D721Med (cell line): Measurements from ENCODE around the gene TMEM89.

Experiments
- DNase-seq: peaks from one replicate; pipeline ENCODE4 v3.0.0; 2011; ENCODE audit warnings: low spot score; ENCODE audit not compliant: insufficient read length
- FAIRE-seq: peaks from 2 replicates; lab custom pipeline; 2011; peaks lifted over from hg19 to GRCh38; lab: Jason Lieb, UNC
- CTCF ChIP-seq: IDR thresholded peaks from 2 replicates; pipeline ENCODE4 v1.5.1; 2012; ENCODE audit warnings: mild to moderate bottlenecking, control low read depth; ENCODE audit not compliant: insufficient read depth; ENCODE audit errors: missing control alignments

The TMEM89 gene

DNA sequence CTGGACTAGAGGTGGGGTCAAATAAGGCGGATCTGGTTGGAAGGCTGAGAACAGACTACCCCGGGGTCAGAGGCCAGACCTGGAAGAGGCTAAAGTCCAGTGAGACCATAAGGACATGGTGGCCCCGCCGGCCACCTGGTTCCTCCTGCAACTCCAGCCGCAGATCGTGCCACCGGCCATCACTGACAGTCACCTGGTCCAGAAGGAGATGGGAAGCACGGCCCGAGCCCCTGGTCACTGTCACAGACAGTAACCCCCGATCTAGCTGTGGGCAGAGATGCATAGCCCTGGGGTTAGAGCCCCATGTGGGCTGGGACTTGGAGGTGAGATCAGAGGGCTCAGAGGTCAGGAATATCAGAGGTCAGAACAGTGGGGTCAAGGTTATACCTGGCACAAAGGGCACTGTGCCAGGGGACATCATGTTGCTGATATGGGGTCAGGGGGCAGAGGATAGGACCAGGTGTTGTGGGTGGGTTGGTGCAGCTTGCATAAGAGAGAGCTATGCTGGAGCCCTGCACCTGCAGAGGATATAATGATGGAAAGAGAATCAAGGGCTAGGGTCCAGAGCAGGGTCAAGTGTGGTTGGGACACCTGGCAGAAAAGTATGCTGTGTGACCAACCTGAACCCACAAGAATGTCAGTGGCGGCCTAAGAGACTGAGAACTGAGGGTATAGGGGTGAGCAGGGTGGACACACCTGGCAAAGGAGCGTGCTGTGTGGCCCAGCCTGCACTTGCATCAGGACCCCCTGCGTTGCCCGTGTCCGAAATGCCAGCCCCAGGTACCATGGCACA, 31.6 kb upstream of the TMEM89 start:
- FAIRE-seq, result no peak
- no peak for TF ChIP-seq CTCF

DNA sequence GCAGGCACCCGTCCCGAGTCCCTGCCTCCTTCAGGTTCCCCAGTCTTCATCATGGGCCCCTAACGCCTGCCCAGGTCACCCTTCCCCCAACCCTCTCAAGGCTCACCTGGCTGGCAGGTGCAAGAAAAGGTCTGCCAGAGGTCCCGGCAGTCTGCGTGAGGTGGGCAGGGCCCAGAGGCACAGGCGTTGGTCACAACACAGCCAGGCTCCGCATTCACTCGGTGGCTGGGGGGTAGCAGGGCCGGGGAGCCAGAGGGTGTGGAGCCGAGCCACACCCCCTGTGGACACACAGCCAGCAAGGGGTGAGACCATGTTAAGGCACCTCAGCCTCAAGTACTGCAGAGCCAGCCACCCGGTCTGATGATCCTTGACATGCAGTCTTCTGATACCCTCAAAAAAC, 30.2 kb upstream of the TMEM89 start:
- FAIRE-seq, result no peak

More for the DNA sequence above, 31.6 kb upstream of the TMEM89 start:
- no peak for DNase-seq

GRCh38 chr3:48650723-48651122, 29.2 kb upstream of the TMEM89 start:
- TF ChIP-seq CTCF, result no peak
- DNase-seq, result no peak
- no peak for FAIRE-seq

More for the DNA sequence above, 30.2 kb upstream of the TMEM89 start:
- TF ChIP-seq CTCF, result no peak
- DNase-seq, result no peak

- no peak for TF ChIP-seq CTCF
- FAIRE-seq (no peak), DNase-seq (no peak)
These were observed 26.8 kb upstream of the TMEM89 start for GRCh38 chr3:48648188-48648850.

DNA sequence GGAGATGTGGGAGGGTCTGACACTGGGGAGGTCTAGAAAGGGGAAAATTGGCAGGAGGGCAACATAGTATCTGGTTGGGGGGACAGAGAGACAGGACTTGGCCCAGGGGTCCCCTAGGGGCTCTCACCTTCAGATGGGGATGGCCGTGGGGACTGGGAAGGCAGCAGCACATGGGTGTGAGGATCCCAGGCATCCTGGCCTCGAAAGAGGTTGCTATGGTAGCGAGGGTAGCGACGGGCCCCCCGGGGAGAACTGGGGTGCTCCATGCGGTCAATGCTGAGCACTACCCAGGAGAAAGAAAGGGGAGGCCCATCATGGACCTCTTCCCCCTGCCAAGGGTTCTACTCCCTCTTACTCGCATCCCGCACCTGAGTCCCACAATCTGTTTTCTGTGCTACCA, 26.1 kb upstream of the TMEM89 start:
- no peak for TF ChIP-seq CTCF
- FAIRE-seq, result no peak
- DNase-seq, result no peak

GRCh38 chr3:48644898-48645760, 23.6 kb upstream of the TMEM89 start:
- DNase-seq, result no peak
- no peak for FAIRE-seq
- no peak for TF ChIP-seq CTCF
